HepG2 (cell line): ENCODE results near the gene PROCR. TPM values are rescaled to one million over a fixed set of nuclear protein-coding genes. Genes with fewer than 3 reads are reported as not detected.
A peak's percentile ranks its signal among the peaks of the same experiment; 100 is the strongest.

ENCODE experiments used
- CERS6 ChIP-seq: sonication (generic); formaldehyde crosslinking; IDR thresholded peaks from 2 replicates; pipeline ENCODE4 v1.5.0; 2020; ENCODE audit warnings: missing genetic modification reagents
- MATR3 ChIP-seq: sonication (generic); formaldehyde crosslinking; IDR thresholded peaks from 2 replicates; pipeline ENCODE4 v1.4.0; 2020; ENCODE audit warnings: missing genetic modification reagents
- PHF20 ChIP-seq: sonication (generic); formaldehyde crosslinking; IDR thresholded peaks from 2 replicates; pipeline ENCODE4 v1.5.0; 2020; ENCODE audit warnings: mild to moderate bottlenecking, missing genetic modification reagents
- SAFB2 ChIP-seq: sonication (generic); formaldehyde crosslinking; IDR thresholded peaks from 2 replicates; pipeline ENCODE4 v1.5.1; 2020; ENCODE audit warnings: missing genetic modification reagents, low read depth, mild to moderate bottlenecking, borderline replicate concordance
- SYNCRIP ChIP-seq: fragments of 200-400 bp; formaldehyde crosslinking; IDR thresholded peaks from 2 replicates; pipeline ENCODE4 v1.6.1; 2018; ENCODE audit warnings: mild to moderate bottlenecking, low read depth, low read length; ENCODE audit not compliant: insufficient read depth
- TBL1XR1 ChIP-seq: fragments of 150-350 bp; IDR thresholded peaks from 2 replicates; pipeline ENCODE4 v1.6.1; 2014; ENCODE audit warnings: borderline replicate concordance, low read length; ENCODE audit not compliant: partially characterized antibody
- UBTF ChIP-seq: sonication (generic); formaldehyde crosslinking; IDR thresholded peaks from 2 replicates; pipeline ENCODE4 v1.4.0; 2020; ENCODE audit warnings: mild to moderate bottlenecking, missing genetic modification reagents
- ZBTB14 ChIP-seq: sonication (generic); formaldehyde crosslinking; IDR thresholded peaks from 2 replicates; pipeline ENCODE4 v1.4.0; 2020; ENCODE audit warnings: missing genetic modification reagents
- ZNF552 ChIP-seq: sonication (generic); formaldehyde crosslinking; IDR thresholded peaks from 2 replicates; pipeline ENCODE4 v1.9.0; 2022; ENCODE audit warnings: missing genetic modification reagents, mild to moderate bottlenecking, borderline replicate concordance
- ZNF607 ChIP-seq: sonication (generic); formaldehyde crosslinking; IDR thresholded peaks from 2 replicates; pipeline ENCODE4 v1.5.1; 2020; ENCODE audit warnings: missing genetic modification reagents, mild to moderate bottlenecking, borderline replicate concordance
- ZNF776 ChIP-seq: sonication (generic); formaldehyde crosslinking; IDR thresholded peaks from 2 replicates; pipeline ENCODE4 v1.4.0; 2020; ENCODE audit warnings: mild to moderate bottlenecking, missing genetic modification reagents
- ZNF788 ChIP-seq: sonication (generic); formaldehyde crosslinking; IDR thresholded peaks from 2 replicates; pipeline ENCODE4 v1.5.0; 2020; ENCODE audit warnings: mild to moderate bottlenecking, missing genetic modification reagents, borderline replicate concordance
- polyA plus RNA-seq, 8 experiments: library from polyadenylated mRNA; depleted of rRNA in 3 of 8; stranded (reverse) in 7 of 8; unstranded in 1 of 8; fragments of >200 nt; fragmentation: Illumina TruSeq in 4 of 8; extraction: Trizol in 4 of 8; gene quantifications; 2 replicates each; pipeline versions ENCODE4 v1.2.1 to v1.2.3, GENCODE V29; 2011 to 2016; ENCODE audit warnings: low read depth in 4 of 8, missing spikeins in 1 of 8, mixed read lengths in 1 of 8; ENCODE audit not compliant: insufficient read depth in 1 of 8
- total RNA-seq, 5 experiments: library from RNA; depleted of rRNA; stranded (reverse); fragments of >200 nt; fragmentation: Illumina TruSeq; extraction: Trizol; gene quantifications; 2 replicates each; pipeline ENCODE4 v1.2.3, GENCODE V29; 2016; ENCODE audit warnings: low read depth in 1 of 5
- TF ChIP-seq, protein P1 (sequence below): sonication (generic); formaldehyde crosslinking; IDR thresholded peaks from one replicate; pipeline ENCODE4 v1.5.1; 2020; ENCODE audit warnings: mild to moderate bottlenecking, missing genetic modification reagents; ENCODE audit errors: not compliant biosample characterization

The PROCR gene
- total and polyA plus RNA-seq, 2 of the 13 experiments (the other 11 are each of a cell fraction or from before 2014, with no cell fraction given), result 1.4 to 1.7 TPM

DNA sequence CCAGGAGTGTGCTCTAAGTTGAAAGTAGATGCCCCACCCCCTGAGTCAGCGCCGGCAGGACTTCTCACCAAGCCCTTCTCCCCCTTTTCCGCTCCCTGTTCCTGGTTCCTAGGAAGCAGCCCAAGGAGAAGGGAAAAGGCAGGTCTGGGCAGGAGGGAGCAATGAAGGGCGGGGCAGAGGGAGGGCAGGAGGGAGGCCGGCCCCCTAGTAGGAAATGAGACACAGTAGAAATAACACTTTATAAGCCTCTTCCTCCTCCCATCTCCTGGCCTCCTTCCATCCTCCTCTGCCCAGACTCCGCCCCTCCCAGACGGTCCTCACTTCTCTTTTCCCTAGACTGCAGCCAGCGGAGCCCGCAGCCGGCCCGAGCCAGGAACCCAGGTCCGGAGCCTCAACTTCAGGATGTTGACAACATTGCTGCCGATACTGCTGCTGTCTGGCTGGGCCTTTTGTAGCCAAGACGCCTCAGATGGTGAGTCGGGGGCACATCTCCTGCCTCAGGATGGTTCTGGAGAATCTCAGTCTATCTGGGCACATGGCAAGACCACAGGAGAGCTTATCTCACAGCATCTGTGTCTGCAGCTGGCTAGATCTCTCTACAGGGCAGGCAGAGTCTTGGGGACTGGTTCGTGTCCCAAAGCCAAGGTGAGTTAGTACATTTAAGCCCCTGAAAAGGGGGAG, at the start of gene PROCR (continued):
- no peak for TF ChIP-seq ZNF776 (CRISPR knock-in tag)
- no peak for TF ChIP-seq PHF20
- no peak for TF ChIP-seq ZNF788 (CRISPR knock-in tag)
- no peak for TF ChIP-seq SAFB2
- TF ChIP-seq MATR3 (CRISPR knock-in tag), result no peak
- peak; percentile 29; the same call in 1 of the 2 replicates for TF ChIP-seq UBTF (CRISPR knock-in tag)
- no peak for TF ChIP-seq TBL1XR1
- no peak for TF ChIP-seq SYNCRIP
- TF ChIP-seq ZNF607 (CRISPR knock-in tag), result peak; percentile 25; the same call in 1 of the 2 replicates
- TF ChIP-seq ZNF552, result no peak
- no peak for TF ChIP-seq ZBTB14
- TF ChIP-seq CERS6 (CRISPR knock-in tag), result no peak
- TF ChIP-seq, protein P1, sequence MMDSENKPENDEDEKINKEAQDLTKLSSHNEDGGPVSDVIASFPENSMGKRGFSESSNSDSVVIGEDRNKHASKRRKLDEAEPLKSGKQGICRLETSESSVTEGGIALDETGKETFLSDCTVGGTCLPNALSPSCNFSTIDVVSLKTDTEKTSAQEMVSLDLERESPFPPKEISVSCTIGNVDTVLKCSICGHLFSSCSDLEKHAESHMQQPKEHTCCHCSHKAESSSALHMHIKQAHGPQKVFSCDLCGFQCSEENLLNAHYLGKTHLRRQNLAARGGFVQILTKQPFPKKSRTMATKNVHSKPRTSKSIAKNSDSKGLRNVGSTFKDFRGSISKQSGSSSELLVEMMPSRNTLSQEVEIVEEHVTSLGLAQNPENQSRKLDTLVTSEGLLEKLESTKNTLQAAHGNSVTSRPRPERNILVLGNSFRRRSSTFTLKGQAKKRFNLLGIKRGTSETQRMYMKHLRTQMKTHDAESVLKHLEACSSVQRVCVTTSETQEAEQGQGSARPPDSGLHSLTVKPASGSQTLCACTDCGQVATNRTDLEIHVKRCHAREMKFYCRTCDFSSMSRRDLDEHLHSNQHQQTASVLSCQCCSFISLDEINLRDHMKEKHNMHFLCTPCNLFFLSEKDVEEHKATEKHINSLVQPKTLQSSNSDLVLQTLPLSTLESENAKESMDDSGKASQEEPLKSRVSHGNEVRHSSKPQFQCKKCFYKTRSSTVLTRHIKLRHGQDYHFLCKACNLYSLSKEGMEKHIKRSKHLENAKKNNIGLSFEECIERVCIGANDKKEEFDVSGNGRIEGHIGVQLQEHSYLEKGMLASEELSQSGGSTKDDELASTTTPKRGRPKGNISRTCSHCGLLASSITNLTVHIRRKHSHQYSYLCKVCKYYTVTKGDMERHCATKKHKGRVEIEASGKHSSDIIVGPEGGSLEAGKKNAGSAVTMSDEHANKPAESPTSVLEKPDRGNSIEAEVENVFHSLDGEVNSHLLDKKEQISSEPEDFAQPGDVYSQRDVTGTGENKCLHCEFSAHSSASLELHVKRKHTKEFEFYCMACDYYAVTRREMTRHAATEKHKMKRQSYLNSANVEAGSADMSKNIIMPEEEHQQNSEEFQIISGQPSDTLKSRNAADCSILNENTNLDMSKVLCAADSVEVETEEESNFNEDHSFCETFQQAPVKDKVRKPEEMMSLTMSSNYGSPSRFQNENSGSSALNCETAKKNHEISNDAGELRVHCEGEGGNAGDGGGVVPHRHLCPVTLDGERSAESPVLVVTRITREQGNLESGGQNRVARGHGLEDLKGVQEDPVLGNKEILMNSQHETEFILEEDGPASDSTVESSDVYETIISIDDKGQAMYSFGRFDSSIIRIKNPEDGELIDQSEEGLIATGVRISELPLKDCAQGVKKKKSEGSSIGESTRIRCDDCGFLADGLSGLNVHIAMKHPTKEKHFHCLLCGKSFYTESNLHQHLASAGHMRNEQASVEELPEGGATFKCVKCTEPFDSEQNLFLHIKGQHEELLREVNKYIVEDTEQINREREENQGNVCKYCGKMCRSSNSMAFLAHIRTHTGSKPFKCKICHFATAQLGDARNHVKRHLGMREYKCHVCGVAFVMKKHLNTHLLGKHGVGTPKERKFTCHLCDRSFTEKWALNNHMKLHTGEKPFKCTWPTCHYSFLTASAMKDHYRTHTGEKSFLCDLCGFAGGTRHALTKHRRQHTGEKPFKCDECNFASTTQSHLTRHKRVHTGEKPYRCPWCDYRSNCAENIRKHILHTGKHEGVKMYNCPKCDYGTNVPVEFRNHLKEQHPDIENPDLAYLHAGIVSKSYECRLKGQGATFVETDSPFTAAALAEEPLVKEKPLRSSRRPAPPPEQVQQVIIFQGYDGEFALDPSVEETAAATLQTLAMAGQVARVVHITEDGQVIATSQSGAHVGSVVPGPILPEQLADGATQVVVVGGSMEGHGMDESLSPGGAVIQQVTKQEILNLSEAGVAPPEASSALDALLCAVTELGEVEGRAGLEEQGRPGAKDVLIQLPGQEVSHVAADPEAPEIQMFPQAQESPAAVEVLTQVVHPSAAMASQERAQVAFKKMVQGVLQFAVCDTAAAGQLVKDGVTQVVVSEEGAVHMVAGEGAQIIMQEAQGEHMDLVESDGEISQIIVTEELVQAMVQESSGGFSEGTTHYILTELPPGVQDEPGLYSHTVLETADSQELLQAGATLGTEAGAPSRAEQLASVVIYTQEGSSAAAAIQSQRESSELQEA (CRISPR knock-in tag), result peak; percentile 24
